MM.1S (cell line): ENCODE results near the gene RPS19BP1.

Experiments
- CTCF ChIP-seq: fragments of 300-600 bp; sonication (generic); IDR thresholded peaks from 2 replicates; pipeline ENCODE4 v1.5.1; 2016; ENCODE audit warnings: antibody characterized with exemption, low read length, mixed read lengths
- EZH2 ChIP-seq: fragments of 300-600 bp; sonication (generic); optimal IDR thresholded peaks from 2 replicates; pipeline ENCODE3; 2017; ENCODE audit warnings: low read depth, mild to moderate bottlenecking, antibody characterized with exemption, low read length, mixed read lengths
- EZH2phosphoT487 ChIP-seq: fragments of 300-600 bp; sonication (generic); IDR thresholded peaks from 2 replicates; pipeline ENCODE4 v1.6.1; 2018; ENCODE audit warnings: antibody characterized with exemption, low read length

DNA sequence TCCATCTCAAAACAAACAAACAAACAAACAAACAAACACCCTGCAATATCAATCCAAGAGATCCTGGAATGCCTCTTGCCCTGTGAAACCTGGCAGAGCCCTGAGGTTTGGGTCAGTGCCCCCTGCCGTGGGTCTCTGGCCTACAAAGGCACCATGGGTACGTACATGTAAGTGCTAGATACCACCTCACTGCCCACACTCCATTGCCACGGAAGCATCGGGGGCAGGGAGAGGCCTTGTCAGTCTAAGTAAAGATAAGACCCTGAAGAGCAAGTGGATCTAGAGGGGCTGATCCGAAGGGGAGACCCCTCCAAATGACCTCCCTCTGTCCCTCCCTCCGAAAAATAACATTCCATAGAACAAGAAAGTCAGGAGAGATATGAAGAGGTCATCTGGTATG lies 32.4 kb downstream of the RPS19BP1 start:
- TF ChIP-seq CTCF (no peak), EZH2 (no peak), EZH2phosphoT487 (no peak)
